AML-193 (cell line): ENCODE results near the gene DDX10.

ENCODE experiments used
- DNase-seq, 2 experiments: peaks; one replicate each; lab custom pipeline; 2025; lab: John Stamatoyannopoulos, UW

Gene DDX10

DNA sequence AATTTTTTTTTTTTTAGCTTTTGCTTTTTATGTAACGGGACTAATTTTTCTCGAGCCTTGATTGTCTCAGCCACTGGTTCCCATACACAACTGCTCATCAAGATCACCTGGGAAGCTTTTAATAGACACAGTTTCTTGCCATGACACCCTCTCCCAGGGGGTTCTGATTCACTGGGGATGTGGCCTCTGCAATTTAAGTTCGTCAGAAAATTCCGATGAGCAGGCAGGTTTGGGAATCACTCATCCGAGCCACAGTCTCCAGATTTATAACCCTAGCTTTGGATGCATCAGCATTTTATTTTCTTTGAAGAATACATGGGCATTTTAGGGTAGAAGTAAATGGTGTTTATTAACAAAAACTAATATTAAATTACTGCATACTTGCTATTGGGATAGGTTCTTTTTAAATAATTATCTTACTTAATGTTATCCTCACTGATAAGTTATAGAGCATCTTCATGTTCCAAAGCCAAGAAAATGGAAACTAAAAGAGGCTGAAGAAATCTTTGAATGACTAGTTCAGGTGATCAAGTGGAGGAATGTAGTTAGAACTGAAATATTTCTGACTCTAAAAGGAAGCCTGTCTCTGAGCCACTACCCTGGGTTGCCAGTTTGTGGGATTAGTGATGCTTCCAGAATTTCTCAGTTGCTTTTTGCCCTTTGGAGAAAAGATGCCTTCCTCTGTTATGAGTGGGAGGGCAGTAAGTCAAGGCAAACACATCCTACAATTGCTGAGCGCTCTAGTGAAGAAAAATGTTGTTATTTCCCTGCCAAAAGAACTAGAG is 319.0 kb downstream of the DDX10 start:
- no peak for DNase-seq

DNA sequence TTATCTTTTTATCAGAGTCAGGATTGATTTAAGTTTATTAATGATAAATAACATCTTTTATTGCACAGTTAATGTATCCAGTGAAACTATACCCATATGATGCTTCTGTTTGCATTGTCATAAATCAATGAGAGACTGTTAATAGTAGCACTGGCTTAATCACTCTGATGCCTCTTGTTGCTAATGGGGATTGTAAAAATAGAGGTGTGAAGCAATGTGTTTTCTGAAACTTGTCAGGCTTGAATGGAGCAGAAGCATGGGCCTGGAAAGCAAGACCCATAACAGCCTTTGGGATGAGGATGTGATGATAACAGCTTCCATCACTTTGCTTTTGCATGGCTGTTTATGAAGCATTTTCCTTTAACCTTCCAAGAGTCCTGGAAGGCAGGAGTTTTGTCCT is 319.7 kb downstream of the DDX10 start:
- no peak for DNase-seq

DNA sequence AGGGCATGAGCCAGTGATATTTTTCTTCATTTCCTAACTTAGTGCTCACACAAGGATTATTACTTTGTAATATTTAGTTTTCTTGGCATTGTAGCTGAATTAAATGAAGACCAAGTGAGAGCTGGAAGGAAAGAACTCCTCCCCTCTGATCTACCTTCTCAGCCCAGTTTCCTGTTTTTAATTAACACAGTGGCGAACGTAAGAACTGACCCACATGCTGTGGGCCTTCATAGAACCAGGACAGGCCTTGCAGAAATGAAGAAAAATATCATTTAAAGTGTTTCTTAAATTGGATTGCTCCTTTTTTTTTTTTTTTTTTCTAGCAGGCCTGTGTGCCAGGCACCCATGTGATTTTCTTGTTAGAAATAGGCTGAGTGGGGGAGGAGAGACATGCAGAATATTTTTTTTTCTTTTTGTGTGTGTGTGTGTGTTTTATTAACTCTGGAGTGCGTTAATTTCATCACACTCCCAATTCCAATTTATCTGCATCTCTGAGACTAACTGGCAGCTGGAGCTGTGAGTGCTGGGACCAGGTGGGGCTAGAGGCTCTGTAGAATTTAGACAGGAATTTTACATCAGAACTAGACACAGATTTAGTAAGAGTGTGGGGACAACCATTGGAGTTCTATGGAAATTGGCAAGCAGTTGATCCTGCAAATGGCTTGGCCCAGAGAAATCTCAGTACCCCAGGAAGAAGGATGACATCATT is 320.5 kb downstream of the DDX10 start:
- DNase-seq = no peak

DNA sequence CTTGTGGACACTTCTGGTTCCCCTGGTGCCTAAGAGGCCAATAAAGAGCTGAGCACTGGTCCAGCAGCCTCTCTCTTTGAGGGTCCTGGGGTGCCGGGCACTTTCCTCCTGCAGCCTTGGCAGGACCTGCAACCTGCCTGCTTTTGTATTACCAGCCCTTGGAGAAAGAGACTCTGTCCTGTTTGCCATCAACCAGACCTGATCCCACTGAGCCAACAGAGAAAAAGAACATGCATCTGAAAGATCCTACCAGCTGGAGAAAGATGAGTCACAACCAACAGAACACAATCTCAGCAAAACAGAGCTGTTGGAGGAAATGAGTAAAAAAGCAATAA is 321.0 kb downstream of the DDX10 start:
- DNase-seq = no peak
